B cell (primary cell): ENCODE measurements around the gene SMIM12. TPM values are rescaled to one million over a fixed set of nuclear protein-coding genes. Genes with fewer than 3 reads are reported as not detected.

ENCODE experiments used
- ATAC-seq: fragments of 200-7000 bp; cut with Tn5 transposase; one replicate; pipeline ENCODE4 v1.10.0; 2021; ENCODE audit warnings: low read depth, mild to moderate bottlenecking, moderate number of reproducible peaks, moderate library complexity
- CTCF ChIA-PET: fragments of 350-600 bp; sonication (Branson Sonifier 250); formaldehyde crosslinking; loops from one replicate; lab custom pipeline; 2021; ENCODE audit warnings: antibody characterized with exemption, inconsistent platforms; lab: Charles Lee
- POLR2A ChIA-PET: fragments of 350-600 bp; sonication (Branson Sonifier 250); formaldehyde crosslinking; loops from one replicate; lab custom pipeline; 2021; ENCODE audit warnings: antibody characterized with exemption; lab: Charles Lee
- DNase-seq: peaks from one replicate; pipeline ENCODE4 v3.0.0; 2013
- H2AFZ ChIP-seq: 2 replicates; pipeline ENCODE4 v1.6.1; 2012; ENCODE audit warnings: mild to moderate bottlenecking, low read depth, low read length; ENCODE audit not compliant: insufficient read depth, poor library complexity, severe bottlenecking
- H3K27ac ChIP-seq, 2 donors: 1 replicate in 1 of 2; 2 replicates in 1 of 2; pipeline ENCODE4 v1.5.1; 2012 to 2013; ENCODE audit warnings: low read length in 2 of 2, mild to moderate bottlenecking in 2 of 2, moderate library complexity in 1 of 2
- H3K27me3 ChIP-seq, 4 experiments: fragments of 200-600 bp in 1 of 4; sonication (generic) in 1 of 4; replicated peaks in 1 of 4; 1 replicate in 2 of 4; 2 replicates in 2 of 4; pipeline versions ENCODE4 v1.6.1 to v1.7.0; 2013 to 2016; ENCODE audit warnings: low read length in 3 of 4, mild to moderate bottlenecking in 2 of 4, mixed read lengths in 1 of 4, moderate library complexity in 1 of 4; ENCODE audit not compliant: insufficient read depth in 4 of 4, control insufficient read depth in 3 of 4; ENCODE audit errors: control extremely low read depth in 1 of 4
- H3K36me3 ChIP-seq, 2 experiments: replicated peaks in 1 of 2; 1 replicate in 1 of 2; 2 replicates in 1 of 2; pipeline versions ENCODE4 v1.6.1 to v1.7.1; 2013; ENCODE audit warnings: low read length in 1 of 2; ENCODE audit not compliant: insufficient read depth in 2 of 2, control insufficient read depth in 1 of 2; ENCODE audit errors: control extremely low read depth in 1 of 2, extremely low read depth in 1 of 2
- H3K4me1 ChIP-seq, 2 donors: fragments of 200-600 bp in 1 of 2; sonication (generic) in 1 of 2; 1 replicate in 1 of 2; 2 replicates in 1 of 2; pipeline versions ENCODE4 v1.5.1 to v1.6.1; 2013 to 2017; ENCODE audit warnings: low read length in 2 of 2; ENCODE audit not compliant: control insufficient read depth in 2 of 2, insufficient read depth in 2 of 2
- H3K4me2 ChIP-seq: replicated peaks from 2 replicates; pipeline ENCODE3; 2012; ENCODE audit warnings: mild to moderate bottlenecking, low read depth, low read length; ENCODE audit not compliant: poor library complexity, severe bottlenecking
- H3K4me3 ChIP-seq, 5 experiments: fragments of 200-600 bp in 1 of 5; sonication (generic) in 1 of 5; 1 replicate in 3 of 5; 2 replicates in 2 of 5; pipeline versions ENCODE4 v1.5.1 to v1.7.0; 2011 to 2016; ENCODE audit warnings: low read length in 4 of 5, mild to moderate bottlenecking in 4 of 5, low read depth in 2 of 5, control low read depth in 1 of 5, moderate library complexity in 1 of 5; ENCODE audit not compliant: insufficient read depth in 1 of 5; ENCODE audit errors: control extremely low read depth in 1 of 5, extremely low read depth in 1 of 5
- H3K79me2 ChIP-seq: fragments of 200-600 bp; sonication (generic); one replicate; pipeline ENCODE4 v1.6.0; 2016; ENCODE audit warnings: low read length; ENCODE audit not compliant: control insufficient read depth, insufficient read depth
- H3K9ac ChIP-seq: fragments of 200-600 bp; sonication (generic); 2 replicates; pipeline ENCODE4 v1.6.1; 2017; ENCODE audit warnings: mild to moderate bottlenecking, low read length, moderate library complexity
- H3K9me3 ChIP-seq, 3 donors: one replicate each; pipeline versions ENCODE4 v1.6.1 to v1.7.1; 2013; ENCODE audit warnings: low read length in 2 of 3; ENCODE audit not compliant: control insufficient read depth in 2 of 3, insufficient read depth in 1 of 3; ENCODE audit errors: control extremely low read depth in 1 of 3
- H4K20me1 ChIP-seq: 2 replicates; pipeline ENCODE4 v1.6.0; 2012; ENCODE audit warnings: mild to moderate bottlenecking, low read length; ENCODE audit not compliant: insufficient read depth, control insufficient read depth, poor library complexity, severe bottlenecking
- H3K27ac Mint-ChIP-seq: one replicate; pipeline ENCODE4 v1.8.0; 2021; ENCODE audit warnings: mixed read lengths
- H3K27me3 Mint-ChIP-seq: one replicate; pipeline ENCODE4 v1.8.0; 2021; ENCODE audit warnings: mixed read lengths
- H3K4me1 Mint-ChIP-seq: one replicate; pipeline ENCODE4 v1.8.0; 2021; ENCODE audit warnings: mixed read lengths
- H3K4me3 Mint-ChIP-seq: one replicate; pipeline ENCODE4 v1.8.0; 2021; ENCODE audit warnings: mixed read lengths
- H3K9me3 Mint-ChIP-seq: one replicate; pipeline ENCODE4 v1.8.0; 2022; ENCODE audit warnings: mixed read lengths; ENCODE audit not compliant: insufficient read depth
- EZH2 ChIP-seq: IDR thresholded peaks from 2 replicates; pipeline ENCODE4 v1.6.1; 2012; ENCODE audit warnings: borderline replicate concordance, low read depth, mild to moderate bottlenecking, moderate library complexity, low read length; ENCODE audit not compliant: insufficient read depth, poor library complexity, severe bottlenecking
- WGBS: methylation state at CpG from one replicate; pipeline ENCODE4 v1.1.5; 2013; ENCODE audit warnings: missing lambda C conversion rate; ENCODE audit not compliant: insufficient coverage; 5-methylcytosine and 5-hydroxymethylcytosine counted together
- intact Hi-C: fragments of 100-400 bp; cut with micrococcal nuclease; formaldehyde crosslinking; loops from one replicate; pipeline ENCODE4 v1.10.0; 2022
- polyA plus RNA-seq: library from polyadenylated mRNA; depleted of rRNA; stranded (reverse); fragments of >200 nt; gene quantifications from 2 replicates; pipeline ENCODE4 v1.2.3, GENCODE V29; 2012
- total RNA-seq, 2 donors: library from RNA; stranded (reverse); fragments of 120-200 nt in 1 of 2; gene quantifications; 1 replicate in 1 of 2; 2 replicates in 1 of 2; pipeline versions ENCODE4 v1.2.3 to v1.2.4, GENCODE V29; 2013 to 2022
- TF ChIP-seq, protein P1 (sequence below): fragments of 200-600 bp; IDR thresholded peaks from one replicate; pipeline ENCODE4 v1.8.0; 2022; ENCODE audit warnings: antibody characterized with exemption, mild to moderate bottlenecking

Gene SMIM12
- total and polyA plus RNA-seq, 2 donors (not counting 1 experiment from before 2014, with no cell fraction given) = 26.2 to 33.1 TPM

GRCh38 chr1:34906222-34906621, 46.7 kb upstream of the SMIM12 start:
- Histone ChIP-seq H4K20me1 (no peaks in the 10 kb centered on the region), H3K4me1 (no peaks in the 10 kb centered on the region), H3K4me3 (no peak overlapping the region), H2AFZ (no peak overlapping the region), H3K9ac (no peak overlapping the region), H3K9me3 (no peaks in the 10 kb centered on the region), H3K27ac (no peak overlapping the region), H3K4me2 (no peak overlapping the region), H3K36me3 (no peaks in the 10 kb centered on the region), H3K79me2 (no peaks in the 10 kb centered on the region), H3K27me3 (no peaks in the 10 kb centered on the region)
- ChIA-PET CTCF (no interaction called here), POLR2A (no interaction called here)
- no peaks in the 10 kb centered on the region for H3K9me3 Mint-ChIP-seq
- H3K4me1 Mint-ChIP-seq = no peaks in the 10 kb centered on the region
- no peak for ATAC-seq
- TF ChIP-seq, protein P1, sequence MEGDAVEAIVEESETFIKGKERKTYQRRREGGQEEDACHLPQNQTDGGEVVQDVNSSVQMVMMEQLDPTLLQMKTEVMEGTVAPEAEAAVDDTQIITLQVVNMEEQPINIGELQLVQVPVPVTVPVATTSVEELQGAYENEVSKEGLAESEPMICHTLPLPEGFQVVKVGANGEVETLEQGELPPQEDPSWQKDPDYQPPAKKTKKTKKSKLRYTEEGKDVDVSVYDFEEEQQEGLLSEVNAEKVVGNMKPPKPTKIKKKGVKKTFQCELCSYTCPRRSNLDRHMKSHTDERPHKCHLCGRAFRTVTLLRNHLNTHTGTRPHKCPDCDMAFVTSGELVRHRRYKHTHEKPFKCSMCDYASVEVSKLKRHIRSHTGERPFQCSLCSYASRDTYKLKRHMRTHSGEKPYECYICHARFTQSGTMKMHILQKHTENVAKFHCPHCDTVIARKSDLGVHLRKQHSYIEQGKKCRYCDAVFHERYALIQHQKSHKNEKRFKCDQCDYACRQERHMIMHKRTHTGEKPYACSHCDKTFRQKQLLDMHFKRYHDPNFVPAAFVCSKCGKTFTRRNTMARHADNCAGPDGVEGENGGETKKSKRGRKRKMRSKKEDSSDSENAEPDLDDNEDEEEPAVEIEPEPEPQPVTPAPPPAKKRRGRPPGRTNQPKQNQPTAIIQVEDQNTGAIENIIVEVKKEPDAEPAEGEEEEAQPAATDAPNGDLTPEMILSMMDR = no peak
- no peak for TF ChIP-seq EZH2
- no peak for DNase-seq
- intact Hi-C loops = no loop called here
- no peak overlapping the region for H3K4me3 Mint-ChIP-seq
- peaks cover 7% of the 10 kb centered on the region for H3K27me3 Mint-ChIP-seq
- no CpG with 5 or more reads among the region's 1 CpG for whole genome bisulfite sequencing
- H3K27ac Mint-ChIP-seq = no peak overlapping the region

DNA sequence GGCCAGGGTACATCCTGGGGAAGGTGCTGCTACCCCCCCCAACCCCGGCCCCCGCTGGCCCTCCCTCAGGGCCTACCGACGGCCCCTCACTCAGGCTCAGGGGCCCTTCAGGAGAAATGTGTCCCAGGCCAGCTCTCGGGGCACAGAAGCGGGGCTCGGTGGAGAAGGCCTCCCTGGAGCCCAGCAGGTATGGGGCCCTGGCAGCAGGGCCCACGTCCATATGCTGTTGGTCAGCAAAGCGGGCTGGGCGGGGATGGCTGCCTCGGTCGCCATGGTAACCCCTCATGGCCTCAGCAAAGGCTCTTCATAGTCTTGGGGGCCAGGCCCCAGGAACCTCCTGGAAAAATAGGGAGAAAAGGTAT, 45.5 kb upstream of the SMIM12 start:
- Histone ChIP-seq H3K9me3 (no peaks in the 10 kb centered on the region), H3K27ac (no peak overlapping the region), H3K79me2 (no peaks in the 10 kb centered on the region), H3K4me3 (no peak overlapping the region), H3K36me3 (no peaks in the 10 kb centered on the region), H2AFZ (no peak overlapping the region), H3K9ac (no peak overlapping the region), H3K27me3 (no peaks in the 10 kb centered on the region), H4K20me1 (no peaks in the 10 kb centered on the region), H3K4me1 (no peaks in the 10 kb centered on the region), H3K4me2 (no peak overlapping the region)
- Mint-ChIP-seq H3K9me3 (no peaks in the 10 kb centered on the region), H3K4me3 (no peak overlapping the region), H3K27ac (no peak overlapping the region), H3K27me3 (peaks cover 10% of the 10 kb centered on the region), H3K4me1 (no peaks in the 10 kb centered on the region)
- CTCF ChIA-PET = no interaction called here
- POLR2A ChIA-PET = no interaction called here
- DNase-seq (no peak), ATAC-seq (no peak)
- intact Hi-C loops = no loop called here
- WGBS = 90% methylated on average over 8 of the region's 12 CpGs
- TF ChIP-seq EZH2 = no peak
- TF ChIP-seq, protein P1 = no peak
